Neural progenitor cell (in vitro differentiated cells): ENCODE data around the gene FSTL4. TPM values are rescaled to one million over a fixed set of nuclear protein-coding genes. Genes with fewer than 3 reads are reported as not detected.
A peak's percentile ranks its signal among the peaks of the same experiment; 100 is the strongest.

Experiments
- DNase-seq: peaks from one replicate; pipeline ENCODE4 v3.0.0-alpha.2; 2016; ENCODE audit warnings: low spot score
- H2AFZ ChIP-seq: fragments of 200-600 bp; sonication (generic); replicated peaks from 2 replicates; pipeline ENCODE4 v1.6.1; 2016; ENCODE audit warnings: antibody characterized with exemption
- H3F3A ChIP-seq: fragments of 200-600 bp; sonication (generic); 2 replicates; pipeline ENCODE4 v1.6.1; 2016; ENCODE audit warnings: antibody characterized with exemption, low read depth
- H3K27ac ChIP-seq: fragments of 200-600 bp; sonication (generic); 2 replicates; pipeline ENCODE4 v1.5.1; 2016; ENCODE audit warnings: mild to moderate bottlenecking
- H3K27me3 ChIP-seq: fragments of 200-600 bp; sonication (generic); 2 replicates; pipeline ENCODE4 v1.6.1; 2016; ENCODE audit warnings: mild to moderate bottlenecking, moderate library complexity
- H3K36me3 ChIP-seq: fragments of 200-600 bp; sonication (generic); 2 replicates; pipeline ENCODE4 v1.5.1; 2016
- H3K4me1 ChIP-seq: fragments of 200-600 bp; sonication (generic); 2 replicates; pipeline ENCODE4 v1.6.1; 2016; ENCODE audit warnings: mixed run types
- H3K4me2 ChIP-seq: fragments of 200-600 bp; sonication (generic); 2 replicates; pipeline ENCODE4 v1.6.1; 2016
- H3K4me3 ChIP-seq: fragments of 200-600 bp; sonication (generic); 2 replicates; pipeline ENCODE4 v1.5.1; 2016
- H3K79me2 ChIP-seq: fragments of 200-600 bp; sonication (generic); 2 replicates; pipeline ENCODE4 v1.6.1; 2016; ENCODE audit warnings: low read depth
- H3K9ac ChIP-seq: fragments of 200-600 bp; sonication (generic); 2 replicates; pipeline ENCODE4 v1.6.1; 2016
- H3K9me3 ChIP-seq: fragments of 200-600 bp; sonication (generic); 2 replicates; pipeline ENCODE4 v1.5.1; 2016; ENCODE audit warnings: low read depth
- H4K20me1 ChIP-seq: fragments of 200-600 bp; sonication (generic); 2 replicates; pipeline ENCODE4 v1.6.1; 2016; ENCODE audit warnings: low read depth
- H3K27ac Mint-ChIP-seq: 3 replicates; pipeline ENCODE4 v1.8.0; 2021; ENCODE audit warnings: mixed read lengths
- H3K27me3 Mint-ChIP-seq: 2 replicates; pipeline ENCODE4 v1.8.0; 2022; ENCODE audit warnings: low read depth, mild to moderate bottlenecking, inconsistent platforms, moderate library complexity, mixed read lengths; ENCODE audit not compliant: insufficient read depth
- H3K36me3 Mint-ChIP-seq: 3 replicates; pipeline ENCODE4 v1.8.0; 2021; ENCODE audit warnings: mixed read lengths
- H3K4me1 Mint-ChIP-seq: 3 replicates; pipeline ENCODE4 v1.8.0; 2021; ENCODE audit warnings: mixed read lengths
- H3K4me3 Mint-ChIP-seq: 3 replicates; pipeline ENCODE4 v1.8.0; 2021; ENCODE audit warnings: mild to moderate bottlenecking, moderate library complexity, mixed read lengths
- H3K9me3 Mint-ChIP-seq: 3 replicates; pipeline ENCODE4 v1.8.0; 2020; ENCODE audit warnings: mixed read lengths
- CTCF ChIP-seq: fragments of 200-600 bp; sonication (generic); IDR thresholded peaks from 2 replicates; pipeline ENCODE4 v1.5.1; 2017; ENCODE audit warnings: antibody characterized with exemption, mild to moderate bottlenecking
- EZH2 ChIP-seq: fragments of 200-600 bp; sonication (generic); IDR thresholded peaks from 2 replicates; pipeline ENCODE4 v1.6.1; 2017; ENCODE audit warnings: antibody characterized with exemption, mild to moderate bottlenecking, moderate library complexity
- EZH2phosphoT487 ChIP-seq: fragments of 200-600 bp; sonication (generic); IDR thresholded peaks from 2 replicates; pipeline ENCODE4 v1.6.1; 2017; ENCODE audit warnings: antibody characterized with exemption
- total RNA-seq: library from RNA; depleted of rRNA; stranded (reverse); fragments of >200 nt; gene quantifications from 2 replicates; pipeline ENCODE4 v1.2.3, GENCODE V29; 2015; ENCODE audit warnings: low replicate concordance

FSTL4 gene
- total RNA-seq, 1 donor from 2014 or later, result 0.95 TPM

- no peak for DNase-seq
- no peaks in the 10 kb centered on the region for H3K36me3 Mint-ChIP-seq
- H3K9me3 Mint-ChIP-seq, result no peaks in the 10 kb centered on the region
- H3F3A ChIP-seq, result no peaks in the 10 kb centered on the region
- no peak overlapping the region for H3K4me3 Mint-ChIP-seq
- no peaks in the 10 kb centered on the region for H3K27me3 ChIP-seq
- H3K79me2 ChIP-seq, result no peaks in the 10 kb centered on the region
- H3K4me1 Mint-ChIP-seq, result peaks cover 17% of the 10 kb centered on the region
- no peaks in the 10 kb centered on the region for H3K36me3 ChIP-seq
- H3K4me3 ChIP-seq, result no peak overlapping the region
- H3K4me1 ChIP-seq, result peaks cover 10% of the 10 kb centered on the region
- H3K4me2 ChIP-seq, result no peak overlapping the region
- no peak overlapping the region for H3K27ac ChIP-seq
- H2AFZ ChIP-seq, result no peak overlapping the region
- H3K9me3 ChIP-seq, result no peaks in the 10 kb centered on the region
- H3K27me3 Mint-ChIP-seq, result peaks cover 3% of the 10 kb centered on the region
- no peak overlapping the region for H3K27ac Mint-ChIP-seq
- H3K9ac ChIP-seq, result no peak overlapping the region
- no peaks in the 10 kb centered on the region for H4K20me1 ChIP-seq
- TF ChIP-seq EZH2, result no peak
- no peak for TF ChIP-seq EZH2phosphoT487
- no peak for TF ChIP-seq CTCF
Measured at GRCh38 chr5:133440467-133441115, 171.8 kb downstream of the FSTL4 start.

- H3K4me1 Mint-ChIP-seq, result peaks cover 22% of the 10 kb centered on the region
- H3K4me1 ChIP-seq, result peaks cover 14% of the 10 kb centered on the region
- no peak overlapping the region for H3K9ac ChIP-seq
- peaks cover 3% of the 10 kb centered on the region for H3K27me3 Mint-ChIP-seq
- no peak overlapping the region for H3K4me3 ChIP-seq
- H3K4me3 Mint-ChIP-seq, result no peak overlapping the region
- H3K79me2 ChIP-seq, result no peaks in the 10 kb centered on the region
- H3K27ac Mint-ChIP-seq, result peak overlapping the region; percentile 78
- no peaks in the 10 kb centered on the region for H3K9me3 Mint-ChIP-seq
- H3K36me3 ChIP-seq, result no peaks in the 10 kb centered on the region
- TF ChIP-seq CTCF (no peak), EZH2 (no peak), EZH2phosphoT487 (no peak)
- no peak for DNase-seq
- H3F3A ChIP-seq, result no peaks in the 10 kb centered on the region
- no peaks in the 10 kb centered on the region for H4K20me1 ChIP-seq
- no peak overlapping the region for H2AFZ ChIP-seq
- no peaks in the 10 kb centered on the region for H3K27me3 ChIP-seq
- H3K9me3 ChIP-seq, result no peaks in the 10 kb centered on the region
- no peaks in the 10 kb centered on the region for H3K36me3 Mint-ChIP-seq
- no peak overlapping the region for H3K4me2 ChIP-seq
- no peak overlapping the region for H3K27ac ChIP-seq
Measured at GRCh38 chr5:133439859-133440258, 172.5 kb downstream of the FSTL4 start.

GRCh38 chr5:133438487-133438886 is 173.9 kb downstream of the FSTL4 start:
- H3K36me3 ChIP-seq, result no peaks in the 10 kb centered on the region
- no peak for DNase-seq
- Mint-ChIP-seq H3K4me1 (peaks cover 25% of the 10 kb centered on the region), H3K36me3 (no peaks in the 10 kb centered on the region), H3K4me3 (no peak overlapping the region), H3K27ac (peak overlapping the region; percentile 10), H3K9me3 (no peaks in the 10 kb centered on the region), H3K27me3 (peaks cover 7% of the 10 kb centered on the region)
- H4K20me1 ChIP-seq, result no peaks in the 10 kb centered on the region
- H3K79me2 ChIP-seq, result no peaks in the 10 kb centered on the region
- no peak overlapping the region for H2AFZ ChIP-seq
- H3K27me3 ChIP-seq, result no peaks in the 10 kb centered on the region
- H3K4me3 ChIP-seq, result no peak overlapping the region
- peaks cover 18% of the 10 kb centered on the region for H3K4me1 ChIP-seq
- no peak overlapping the region for H3K4me2 ChIP-seq
- H3F3A ChIP-seq, result no peaks in the 10 kb centered on the region
- H3K9ac ChIP-seq, result no peak overlapping the region
- no peak for TF ChIP-seq EZH2phosphoT487
- TF ChIP-seq CTCF, result no peak
- no peak for TF ChIP-seq EZH2
- H3K9me3 ChIP-seq, result no peaks in the 10 kb centered on the region
- no peak overlapping the region for H3K27ac ChIP-seq
